Peyer's patch (tissue), 4 donors: ENCODE results near the gene SNX32.

Experiments
- POLR2A ChIP-seq, 2 donors: fragments of 450-650 bp; IDR thresholded peaks; one replicate each; pipeline ENCODE4 v1.5.1; 2017; ENCODE audit warnings: antibody characterized with exemption in 2 of 2, mild to moderate bottlenecking in 2 of 2, moderate library complexity in 2 of 2
- TF ChIP-seq, protein P1 (sequence below), 6 experiments: fragments of 450-650 bp in 4 of 6; fragments of 200-600 bp in 2 of 6; sonication (generic) in 1 of 6; IDR thresholded peaks; one replicate each; pipeline ENCODE4 v1.5.1; 2017 to 2019; ENCODE audit warnings: antibody characterized with exemption in 6 of 6, mild to moderate bottlenecking in 3 of 6, moderate library complexity in 1 of 6

DNA sequence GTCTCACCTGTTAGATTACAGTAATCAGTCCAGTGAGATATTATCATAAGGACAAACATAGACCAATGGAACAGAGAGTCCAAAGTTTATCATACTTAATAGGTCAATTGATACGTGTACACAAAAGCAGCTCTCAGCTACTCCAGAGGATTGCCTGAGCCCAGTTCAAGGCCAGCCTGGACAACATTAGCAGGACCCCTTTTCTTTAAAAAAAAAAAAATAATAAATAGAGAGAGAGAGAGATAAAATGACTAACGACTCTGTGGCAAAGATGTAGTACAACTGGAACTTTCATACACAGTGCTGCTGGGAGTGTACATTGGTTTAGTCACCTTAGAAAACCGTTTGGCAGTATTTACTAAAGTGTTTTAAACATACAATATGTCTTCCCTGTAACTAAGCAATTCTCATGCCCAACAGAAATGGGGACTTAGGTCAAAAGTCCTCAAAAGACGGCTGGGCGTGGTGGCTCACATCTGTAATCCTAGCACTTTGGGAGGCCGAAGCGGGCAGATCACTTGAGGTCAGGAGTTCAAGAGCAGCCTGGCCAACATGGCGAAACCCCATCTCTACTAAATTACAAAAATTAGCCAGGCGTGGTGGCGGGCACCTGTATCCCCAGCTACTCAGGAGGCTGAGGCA lies 10.6 kb downstream of the SNX32 start:
- TF ChIP-seq, protein P1, sequence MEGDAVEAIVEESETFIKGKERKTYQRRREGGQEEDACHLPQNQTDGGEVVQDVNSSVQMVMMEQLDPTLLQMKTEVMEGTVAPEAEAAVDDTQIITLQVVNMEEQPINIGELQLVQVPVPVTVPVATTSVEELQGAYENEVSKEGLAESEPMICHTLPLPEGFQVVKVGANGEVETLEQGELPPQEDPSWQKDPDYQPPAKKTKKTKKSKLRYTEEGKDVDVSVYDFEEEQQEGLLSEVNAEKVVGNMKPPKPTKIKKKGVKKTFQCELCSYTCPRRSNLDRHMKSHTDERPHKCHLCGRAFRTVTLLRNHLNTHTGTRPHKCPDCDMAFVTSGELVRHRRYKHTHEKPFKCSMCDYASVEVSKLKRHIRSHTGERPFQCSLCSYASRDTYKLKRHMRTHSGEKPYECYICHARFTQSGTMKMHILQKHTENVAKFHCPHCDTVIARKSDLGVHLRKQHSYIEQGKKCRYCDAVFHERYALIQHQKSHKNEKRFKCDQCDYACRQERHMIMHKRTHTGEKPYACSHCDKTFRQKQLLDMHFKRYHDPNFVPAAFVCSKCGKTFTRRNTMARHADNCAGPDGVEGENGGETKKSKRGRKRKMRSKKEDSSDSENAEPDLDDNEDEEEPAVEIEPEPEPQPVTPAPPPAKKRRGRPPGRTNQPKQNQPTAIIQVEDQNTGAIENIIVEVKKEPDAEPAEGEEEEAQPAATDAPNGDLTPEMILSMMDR (IDR thresholded peaks at IDR 0.05), result no peak
- TF ChIP-seq POLR2A (IDR thresholded peaks at IDR 0.05), result no peak
